Transverse colon (tissue), 4 donors: ENCODE data around the gene GPR18. TPM values are rescaled to one million over a fixed set of nuclear protein-coding genes. Genes with fewer than 3 reads are reported as not detected.

Experiments
- DNase-seq: peaks from one replicate; pipeline ENCODE4 v3.0.0-alpha.2; 2019
- H3K27ac ChIP-seq, 4 donors: fragments of 200-600 bp; sonication (generic); 2 replicates each; pipeline ENCODE4 v1.5.1; 2016 to 2018; ENCODE audit warnings: inconsistent platforms in 4 of 4
- H3K27me3 ChIP-seq: fragments of 200-600 bp; sonication (generic); 2 replicates; pipeline ENCODE4 v1.5.1; 2017; ENCODE audit warnings: inconsistent platforms
- H3K36me3 ChIP-seq, 4 donors: fragments of 200-600 bp; sonication (generic); 2 replicates each; pipeline ENCODE4 v1.5.1; 2017 to 2019; ENCODE audit warnings: inconsistent platforms in 4 of 4
- H3K4me1 ChIP-seq, 4 donors: fragments of 200-600 bp; sonication (generic); 2 replicates each; pipeline ENCODE4 v1.5.1; 2017 to 2020; ENCODE audit warnings: inconsistent platforms in 4 of 4
- H3K4me3 ChIP-seq, 4 donors: fragments of 200-600 bp; sonication (generic); 1 replicate in 1 of 4; 2 replicates in 3 of 4; pipeline versions ENCODE4 v1.5.1 to v1.6.1; 2017 to 2019; ENCODE audit warnings: inconsistent platforms in 4 of 4
- H3K9me3 ChIP-seq, 2 donors: fragments of 200-600 bp; sonication (generic); 2 replicates each; pipeline ENCODE4 v1.5.1; 2017 to 2019; ENCODE audit warnings: inconsistent platforms in 2 of 2
- EP300 ChIP-seq: sonication (generic); formaldehyde crosslinking; IDR thresholded peaks from one replicate; pipeline ENCODE4 v1.6.1; 2017; ENCODE audit warnings: antibody characterized with exemption, low read depth
- POLR2A ChIP-seq: fragments of 450-650 bp; IDR thresholded peaks from one replicate; pipeline ENCODE4 v1.6.1; 2016; ENCODE audit warnings: antibody characterized with exemption, mild to moderate bottlenecking, moderate library complexity
- POLR2AphosphoS5 ChIP-seq, 3 donors: sonication (generic); formaldehyde crosslinking; IDR thresholded peaks; one replicate each; pipeline ENCODE4 v1.6.1; 2016; ENCODE audit warnings: antibody characterized with exemption in 3 of 3
- WGBS, 2 donors: methylation state at CpG; one replicate each; pipeline ENCODE4 v1.1.5; 2018; ENCODE audit warnings: low coverage in 1 of 2; 5-methylcytosine and 5-hydroxymethylcytosine counted together
- in situ Hi-C, 4 donors: fragments of 200-750 bp; cut with MboI; loops; one replicate each; pipeline versions ENCODE4 v1.15.0 to v1.15.1; 2017; ENCODE audit warnings: low sequenced_read_pairs in 3 of 4, low pct_ligation_motif_present in 1 of 4, low pct_unique_long_range_greater_than_20kb in 1 of 4
- intact Hi-C: fragments of 100-400 bp; cut with DNase I; formaldehyde crosslinking; loops from one replicate; pipeline ENCODE4 v1.15.1; 2023; ENCODE audit warnings: low total_unique reads
- total RNA-seq, 4 donors: library from RNA; depleted of rRNA; stranded (reverse); fragments of >200 nt; gene quantifications; one replicate each; pipeline ENCODE4 v1.1.0, GENCODE V29; 2016
- TF ChIP-seq, protein P1 (sequence below), 5 experiments: fragments of 200-600 bp in 3 of 5; fragments of 450-650 bp in 2 of 5; sonication (generic) in 3 of 5; IDR thresholded peaks; 1 replicate in 2 of 5; 2 replicates in 3 of 5; pipeline ENCODE4 v1.5.1; 2016 to 2017; ENCODE audit warnings: antibody characterized with exemption in 5 of 5, inconsistent platforms in 3 of 5, mild to moderate bottlenecking in 2 of 5, moderate library complexity in 1 of 5

The GPR18 gene
- total RNA-seq, 4 donors from 2014 or later: 0.41 to 0.48 TPM; not detected in 2

DNA sequence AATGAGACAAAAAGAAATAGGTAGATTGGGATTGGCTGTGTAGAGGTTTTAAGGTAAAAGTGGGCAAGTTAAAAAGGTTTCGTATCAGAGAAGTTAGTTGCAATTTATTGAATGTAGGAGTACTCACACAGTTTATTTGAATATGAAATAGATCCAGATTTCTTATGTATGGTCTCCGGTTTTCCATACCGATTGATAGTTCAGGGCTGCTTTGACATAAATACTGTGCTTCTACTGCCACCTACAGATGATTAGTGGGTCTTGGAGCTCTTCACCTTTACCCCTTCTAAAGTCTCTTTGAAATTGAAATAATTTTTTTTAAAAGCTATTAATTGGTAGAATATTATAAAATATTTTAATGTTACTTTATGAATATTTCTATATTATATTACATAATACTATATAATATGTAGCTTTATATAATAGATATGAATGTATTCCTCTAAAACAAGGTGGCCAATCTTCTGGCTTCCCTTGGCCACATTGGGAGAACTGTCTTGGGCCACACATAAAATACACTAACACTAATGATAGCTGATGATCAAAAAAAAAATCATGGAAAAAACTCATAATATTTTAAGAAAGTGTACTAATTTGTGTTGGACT lies 7.7 kb upstream of the GPR18 start:
- no peak overlapping the region for H3K4me3 ChIP-seq
- no peaks in the 10 kb centered on the region for H3K9me3 ChIP-seq
- H3K27ac ChIP-seq: no peak overlapping the region
- in situ Hi-C loops: loop anchor here in 1 of 4 donors (5.0 to 10.0 kb wide), 2 partner anchors 91 to 171 kb away; no protein-coding TSS in a partner anchor
- no peak for DNase-seq
- H3K27me3 ChIP-seq: no peaks in the 10 kb centered on the region
- peaks cover 0 to 14% (median 1%) of the 10 kb centered on the region in 4 donors for H3K4me1 ChIP-seq
- WGBS, 2 donors: 26 to 35% methylated on average over 3 of the region's 3 CpGs
- intact Hi-C loops: loop anchor here (5.0 kb wide), 1 partner anchor 89 kb away; no protein-coding TSS in a partner anchor
- TF ChIP-seq POLR2AphosphoS5 (IDR thresholded peaks at IDR 0.05): no peak
- TF ChIP-seq, protein P1, sequence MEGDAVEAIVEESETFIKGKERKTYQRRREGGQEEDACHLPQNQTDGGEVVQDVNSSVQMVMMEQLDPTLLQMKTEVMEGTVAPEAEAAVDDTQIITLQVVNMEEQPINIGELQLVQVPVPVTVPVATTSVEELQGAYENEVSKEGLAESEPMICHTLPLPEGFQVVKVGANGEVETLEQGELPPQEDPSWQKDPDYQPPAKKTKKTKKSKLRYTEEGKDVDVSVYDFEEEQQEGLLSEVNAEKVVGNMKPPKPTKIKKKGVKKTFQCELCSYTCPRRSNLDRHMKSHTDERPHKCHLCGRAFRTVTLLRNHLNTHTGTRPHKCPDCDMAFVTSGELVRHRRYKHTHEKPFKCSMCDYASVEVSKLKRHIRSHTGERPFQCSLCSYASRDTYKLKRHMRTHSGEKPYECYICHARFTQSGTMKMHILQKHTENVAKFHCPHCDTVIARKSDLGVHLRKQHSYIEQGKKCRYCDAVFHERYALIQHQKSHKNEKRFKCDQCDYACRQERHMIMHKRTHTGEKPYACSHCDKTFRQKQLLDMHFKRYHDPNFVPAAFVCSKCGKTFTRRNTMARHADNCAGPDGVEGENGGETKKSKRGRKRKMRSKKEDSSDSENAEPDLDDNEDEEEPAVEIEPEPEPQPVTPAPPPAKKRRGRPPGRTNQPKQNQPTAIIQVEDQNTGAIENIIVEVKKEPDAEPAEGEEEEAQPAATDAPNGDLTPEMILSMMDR (IDR thresholded peaks at IDR 0.05): peak; percentile 51 to 74 (median 62)
- H3K36me3 ChIP-seq: no peaks in the 10 kb centered on the region

DNA sequence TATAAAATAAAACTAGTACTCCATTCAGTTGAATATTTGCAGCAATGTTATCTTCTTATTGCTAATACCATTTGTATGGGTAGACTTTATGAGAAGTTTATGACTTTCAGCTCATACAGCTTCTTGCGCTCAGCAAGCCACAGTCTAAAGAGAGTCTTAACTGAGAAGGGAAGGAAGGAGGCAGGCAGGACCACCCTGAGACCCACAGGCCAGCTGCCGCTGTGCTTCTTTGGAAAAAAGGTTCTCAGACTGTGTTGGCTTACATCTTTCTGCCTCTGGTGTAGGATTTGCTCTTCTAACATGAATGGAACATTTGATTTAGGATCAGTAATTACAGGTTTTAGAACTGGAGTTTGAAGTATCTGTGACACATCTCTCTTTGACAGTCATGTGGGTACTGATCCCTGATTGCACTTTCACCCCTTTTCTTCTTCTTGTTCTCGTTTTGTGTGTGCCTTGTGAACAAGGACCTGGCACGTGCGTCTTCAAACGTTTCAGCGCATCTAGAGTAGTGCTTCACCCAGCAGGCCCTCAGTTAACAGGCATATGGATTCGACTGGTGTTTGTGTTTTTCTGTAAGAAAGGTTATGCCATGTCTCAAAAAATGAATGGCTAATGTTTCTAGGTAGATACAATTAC lies 7.1 kb upstream of the GPR18 start:
- intact Hi-C loops (loop anchor here (5.0 kb wide), 1 partner anchor 88 kb away; no protein-coding TSS in a partner anchor), in situ Hi-C loops (loop anchor here in 1 of 4 donors (5.0 to 10.0 kb wide), 2 partner anchors 90 to 172 kb away; no protein-coding TSS in a partner anchor)
- Histone ChIP-seq H3K27ac (no peak overlapping the region), H3K27me3 (no peaks in the 10 kb centered on the region), H3K9me3 (no peaks in the 10 kb centered on the region), H3K4me1 (peaks cover 0 to 14% (median 1%) of the 10 kb centered on the region in 4 donors), H3K36me3 (no peaks in the 10 kb centered on the region), H3K4me3 (no peak overlapping the region)
- no peak for DNase-seq
- TF ChIP-seq POLR2AphosphoS5 (IDR thresholded peaks at IDR 0.05) (no peak), EP300 (no peak), POLR2A (no peak)
- TF ChIP-seq, protein P1 (IDR thresholded peaks at IDR 0.05): no peak
- 58 to 74% methylated on average over 3 to 8 of the region's 8 CpGs for WGBS, 2 donors

DNA sequence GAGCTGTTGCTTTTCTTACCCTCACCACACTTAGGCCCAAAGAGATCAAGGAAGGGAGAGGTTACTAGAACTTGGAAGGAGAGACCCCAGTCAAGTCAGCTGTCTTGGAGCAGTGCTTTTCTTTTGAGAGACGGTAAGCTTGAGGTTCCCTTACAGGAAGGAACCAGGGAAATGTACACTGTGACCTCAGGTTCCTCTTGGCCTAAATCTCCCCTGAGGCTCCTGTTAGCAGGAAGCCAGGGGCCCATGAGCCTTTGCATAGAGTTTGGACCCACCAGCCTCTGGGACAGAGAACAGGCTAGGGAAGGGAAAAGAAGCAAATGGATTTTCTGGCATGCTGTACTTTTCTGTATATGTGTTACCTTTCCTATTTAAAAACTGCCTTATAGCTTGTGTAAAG lies 5.9 kb upstream of the GPR18 start:
- WGBS, 2 donors: 57% methylated on average over 1 of the region's 1 CpG; no CpG with 5 or more reads in 1 of the 2 donors
- peaks cover 0 to 14% (median 1%) of the 10 kb centered on the region in 4 donors for H3K4me1 ChIP-seq
- DNase-seq: no peak
- H3K27me3 ChIP-seq: no peaks in the 10 kb centered on the region
- TF ChIP-seq POLR2A (no peak), EP300 (no peak), POLR2AphosphoS5 (IDR thresholded peaks at IDR 0.05) (no peak)
- TF ChIP-seq, protein P1 (IDR thresholded peaks at IDR 0.05): no peak
- no peak overlapping the region for H3K4me3 ChIP-seq
- in situ Hi-C loops: loop anchor here in 3 of 4 donors (5.0 to 10.0 kb wide), 2 partner anchors 87 to 89 kb away; no protein-coding TSS in a partner anchor
- intact Hi-C loops: loop anchor here (5.0 kb wide), 1 partner anchor 42 kb away; no protein-coding TSS in a partner anchor
- no peaks in the 10 kb centered on the region for H3K36me3 ChIP-seq
- H3K9me3 ChIP-seq: no peaks in the 10 kb centered on the region
- H3K27ac ChIP-seq: no peak overlapping the region

DNA sequence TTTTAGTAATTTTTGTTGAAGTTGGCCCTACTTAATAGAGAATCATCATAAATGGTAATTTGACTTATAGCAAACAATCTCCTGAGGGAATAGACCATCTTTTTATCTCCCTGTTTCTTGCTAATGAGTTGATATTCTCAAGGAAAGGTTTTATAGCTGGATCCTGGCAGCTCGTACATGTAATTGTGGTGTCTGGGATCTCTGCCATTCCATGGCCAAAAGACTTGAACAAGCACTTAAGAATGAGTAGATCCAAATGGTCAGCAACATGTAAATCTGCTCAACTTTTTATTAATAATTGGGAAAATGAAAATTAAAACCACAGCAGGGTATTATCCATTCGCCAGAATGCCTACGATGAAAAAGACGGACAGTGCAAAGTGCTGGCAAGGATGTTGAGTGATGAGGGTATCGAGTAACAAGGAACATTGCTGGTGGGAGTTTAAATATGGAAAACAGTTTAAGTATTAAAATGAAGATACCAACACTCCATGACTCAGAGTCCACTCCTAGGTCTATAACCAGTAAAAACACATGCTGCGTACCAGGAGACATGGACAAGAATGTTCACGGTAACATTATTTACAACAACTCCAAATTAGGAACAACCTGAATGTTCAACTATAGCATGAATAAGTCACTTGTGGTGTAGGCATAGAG lies 5.1 kb upstream of the GPR18 start:
- intact Hi-C loops: loop anchor here (5.0 kb wide), 1 partner anchor 41 kb away; no protein-coding TSS in a partner anchor

More for the DNA sequence above, 5.1 kb upstream of the GPR18 start:
- peaks cover 0 to 14% (median 1%) of the 10 kb centered on the region in 4 donors for H3K4me1 ChIP-seq
- no peak overlapping the region for H3K4me3 ChIP-seq
- WGBS, 2 donors: 79 to 85% methylated on average over 6 to 7 of the region's 7 CpGs
- H3K27me3 ChIP-seq: no peaks in the 10 kb centered on the region
- H3K27ac ChIP-seq: no peak overlapping the region
- in situ Hi-C loops: loop anchor here in 3 of 4 donors (5.0 to 10.0 kb wide), 2 partner anchors 86 to 88 kb away; no protein-coding TSS in a partner anchor
- no peak for TF ChIP-seq POLR2AphosphoS5 (IDR thresholded peaks at IDR 0.05)
- TF ChIP-seq EP300: no peak
- TF ChIP-seq POLR2A: no peak
- TF ChIP-seq, protein P1 (IDR thresholded peaks at IDR 0.05): no peak
- no peak for DNase-seq
- no peaks in the 10 kb centered on the region for H3K9me3 ChIP-seq
- no peaks in the 10 kb centered on the region for H3K36me3 ChIP-seq
